ENCODE results near the gene ARV1.
A peak's percentile ranks its signal among the peaks of the same experiment; 100 is the strongest.
"Not testable (repeated sequence)": the region's sequence is repeated elsewhere in the genome, so short reads cannot be mapped to it uniquely, and the experiment has no call there.

ARV1 gene

GRCh38 chr1:230976825-230977747 lies 1.8 kb upstream of the ARV1 start:
- DNase-seq = peak; percentile 24

- DNase-seq = peak; percentile 19
Measured at GRCh38 chr1:230977761-230978490, 968 bp upstream of the ARV1 start.

- no peak for DNase-seq
Measured at GRCh38 chr1:230979389-230979716, 459 bp downstream of the ARV1 start.

GRCh38 chr1:230979952-230980351 lies 1.1 kb downstream of the ARV1 start:
- DNase-seq = no peak

- no peak for DNase-seq
Measured at GRCh38 chr1:230982696-230983095, 3.8 kb downstream of the ARV1 start.

GRCh38 chr1:230983811-230984210 lies 4.9 kb downstream of the ARV1 start:
- DNase-seq = no peak

GRCh38 chr1:230984622-230985515 lies 6.0 kb downstream of the ARV1 start:
- DNase-seq = not testable (repeated sequence)

GRCh38 chr1:230985711-230986110 lies 6.8 kb downstream of the ARV1 start:
- no peak for DNase-seq

- no peak for DNase-seq
Measured at GRCh38 chr1:230986976-230987375, 8.1 kb downstream of the ARV1 start.

GRCh38 chr1:230987448-230987847 lies 8.6 kb downstream of the ARV1 start:
- DNase-seq = no peak

GRCh38 chr1:230992100-230992774 lies 13.3 kb downstream of the ARV1 start:
- no peak for DNase-seq

GRCh38 chr1:230994860-230995259 lies 16.0 kb downstream of the ARV1 start:
- DNase-seq = no peak

- DNase-seq = no peak
Measured at GRCh38 chr1:231000201-231000600, 21.3 kb downstream of the ARV1 start.

- no peak for DNase-seq
Measured at GRCh38 chr1:231000639-231001038, 21.7 kb downstream of the ARV1 start.

GRCh38 chr1:231001892-231002291 lies 23.0 kb downstream of the ARV1 start:
- DNase-seq = no peak

GRCh38 chr1:231007535-231007934 lies 28.6 kb downstream of the ARV1 start:
- not testable (repeated sequence) for DNase-seq

- no peak for DNase-seq
Measured at GRCh38 chr1:231011360-231011759, 32.5 kb downstream of the ARV1 start.

- DNase-seq = no peak
Measured at GRCh38 chr1:231011963-231012362, 33.1 kb downstream of the ARV1 start.

GRCh38 chr1:231013391-231014015 lies 34.6 kb downstream of the ARV1 start:
- no peak for DNase-seq

- no peak for DNase-seq
Measured at GRCh38 chr1:231016234-231016633, 37.3 kb downstream of the ARV1 start.

- DNase-seq = no peak
Measured at GRCh38 chr1:231016966-231017365, 38.1 kb downstream of the ARV1 start.

- DNase-seq = no peak
Measured at GRCh38 chr1:231019711-231020110, 40.8 kb downstream of the ARV1 start.

Measured in effector CD4-positive, alpha-beta T cell (primary cell).